GM21367 (cell line): ENCODE data around the gene PPID.
A peak's percentile ranks its signal among the peaks of the same experiment; 100 is the strongest.
"Not testable (repeated sequence)": the region's sequence is repeated elsewhere in the genome, so short reads cannot be mapped to it uniquely, and the experiment has no call there.

Experiments
- ATAC-seq: cut with Tn5 transposase; IDR thresholded peaks from one replicate; pipeline ENCODE4 v1.9.1; 2021; ENCODE audit not compliant: unreplicated experiment

Gene PPID

DNA sequence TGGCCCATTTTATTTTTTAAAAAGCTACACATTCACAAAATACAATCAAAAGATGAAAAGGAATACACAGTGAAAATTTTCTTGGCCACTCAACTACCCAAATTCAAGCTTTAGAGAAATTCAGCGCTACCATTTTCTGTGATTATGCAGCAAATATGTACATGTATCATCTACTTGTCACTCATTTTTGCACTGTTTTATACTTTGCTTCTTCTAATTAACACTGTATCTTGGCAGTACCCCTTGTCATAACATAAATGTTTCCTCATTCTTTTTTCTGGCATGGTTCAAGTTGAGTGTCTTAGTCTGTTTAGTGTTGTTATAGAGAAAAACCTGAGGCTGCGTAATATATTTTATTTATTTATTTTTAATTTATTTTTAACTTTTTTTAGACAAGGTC, 15.7 kb upstream of the PPID start:
- ATAC-seq: no peak

DNA sequence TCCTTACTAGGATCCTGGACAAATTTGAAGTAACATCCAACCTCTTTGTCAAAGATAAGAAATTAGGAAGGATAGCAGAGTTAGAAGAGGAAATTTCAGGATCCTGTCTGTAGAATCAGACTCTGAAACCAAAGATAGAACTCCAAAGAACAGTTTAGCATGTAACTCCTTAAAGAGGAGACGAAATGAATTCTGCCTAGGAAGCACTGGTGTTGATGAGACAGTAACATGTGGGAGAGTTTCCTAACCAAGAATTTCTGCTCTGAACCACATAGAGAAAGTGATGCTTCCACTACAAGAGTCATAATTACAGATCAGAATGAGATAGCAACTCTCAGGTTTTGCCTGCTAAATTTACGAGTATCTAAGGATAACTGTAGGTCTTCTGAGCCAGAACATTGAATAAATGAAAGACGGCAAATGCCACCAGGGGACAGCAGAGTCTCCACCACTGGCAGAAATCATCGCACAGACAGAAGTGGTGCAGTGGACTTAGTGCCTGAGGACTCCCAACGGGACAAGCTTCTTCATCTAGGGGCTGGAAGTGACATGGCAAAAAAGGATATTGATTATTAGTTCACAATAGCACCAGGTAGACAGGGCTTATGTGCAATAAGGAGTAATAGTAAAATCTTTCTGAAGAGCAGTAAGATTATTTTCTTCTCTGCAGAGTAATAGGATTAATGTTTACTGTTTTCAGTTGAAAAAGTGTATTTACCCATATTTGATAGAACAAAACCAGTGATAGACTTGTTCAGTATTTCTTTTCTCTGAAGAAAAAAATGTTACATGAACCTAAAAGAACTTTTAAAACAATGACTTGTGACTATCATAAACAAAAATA, 6.7 kb upstream of the PPID start:
- ATAC-seq: peak; percentile 88

DNA sequence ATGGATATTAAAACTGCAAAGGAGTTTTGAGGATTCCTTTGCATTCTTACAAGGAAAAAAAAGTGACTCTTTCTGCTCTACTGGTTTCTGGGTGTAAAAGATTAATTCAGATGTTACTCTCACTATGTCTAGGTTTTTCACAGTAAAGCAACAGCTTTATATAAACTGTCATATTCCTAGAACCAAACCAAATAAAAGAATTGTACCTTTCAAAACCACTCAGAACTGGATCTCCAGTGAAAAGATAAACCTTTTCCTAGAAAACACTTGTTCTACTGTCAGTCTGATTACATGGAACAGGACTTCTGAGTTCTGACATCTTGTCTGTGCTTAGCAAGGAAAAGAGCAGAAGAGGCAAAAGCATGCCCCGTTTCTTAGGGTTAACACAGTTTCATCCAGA, 5.0 kb upstream of the PPID start:
- no peak for ATAC-seq

DNA sequence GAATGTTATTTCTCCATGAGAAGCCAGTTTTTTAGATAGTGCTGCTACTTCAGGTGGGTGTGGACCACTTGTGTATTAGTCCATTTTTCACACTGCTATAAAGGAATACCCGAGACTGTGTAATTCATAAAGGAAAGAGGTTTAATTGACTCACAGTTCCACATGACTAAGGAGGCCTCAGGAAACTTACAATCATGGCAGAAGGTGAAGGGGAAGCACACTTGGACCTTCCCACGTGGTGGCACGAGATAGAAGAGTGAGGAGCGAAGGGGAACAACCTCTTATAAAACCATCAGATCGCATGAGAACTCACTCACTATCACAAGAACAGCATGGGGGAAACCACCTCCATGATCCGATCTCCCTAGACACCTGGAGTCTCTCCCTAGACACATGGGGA, 3.4 kb upstream of the PPID start:
- ATAC-seq: no peak

DNA sequence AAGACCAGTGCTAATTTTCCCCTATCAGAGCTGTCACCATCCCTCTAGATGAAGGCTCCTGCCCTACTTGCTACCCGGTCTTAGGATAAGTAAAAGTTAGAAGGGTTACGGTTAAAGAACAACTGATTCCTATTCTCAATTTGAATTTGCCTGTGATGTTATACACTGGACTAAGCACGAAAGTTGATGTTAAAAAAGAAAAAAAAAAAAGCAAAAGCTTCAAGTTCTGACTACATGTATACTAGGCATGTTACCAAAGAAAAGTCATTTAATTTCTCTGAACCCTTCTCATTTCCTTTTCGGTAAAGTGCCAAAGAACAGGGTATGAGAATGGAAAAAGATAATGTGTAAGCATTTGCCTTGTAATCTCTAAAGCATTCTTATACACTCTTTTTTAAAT, 1.4 kb upstream of the PPID start:
- no peak for ATAC-seq

DNA sequence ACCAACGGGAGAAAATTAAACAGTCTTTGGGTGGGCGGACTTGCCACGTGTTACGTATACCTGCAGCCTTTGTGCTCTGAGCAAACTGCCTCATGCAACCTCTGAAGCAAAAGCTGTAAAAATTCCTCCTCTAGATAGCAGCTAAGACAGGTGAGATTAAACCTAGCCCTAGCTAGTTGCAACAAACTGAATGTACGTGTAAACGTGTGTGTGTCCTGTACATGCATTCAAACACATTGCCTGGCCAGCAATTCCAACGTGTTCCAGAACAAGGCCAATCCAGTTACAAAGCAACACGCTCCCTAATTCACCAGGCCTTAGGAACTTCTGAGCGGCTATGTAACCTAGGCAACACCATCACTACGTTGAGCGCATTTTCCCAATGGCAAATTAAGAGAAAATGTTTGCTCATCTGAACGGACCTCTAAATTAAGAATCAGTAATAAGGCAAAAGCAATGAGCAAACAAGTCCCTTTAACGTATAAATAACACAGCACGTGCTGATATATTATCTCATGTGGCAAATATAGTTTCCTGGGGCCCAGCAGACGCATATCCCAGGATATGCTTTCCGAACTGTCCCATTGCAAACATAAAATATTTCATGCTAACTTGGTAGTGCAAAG, 792 bp downstream of the PPID start:
- ATAC-seq: peak; percentile 14

DNA sequence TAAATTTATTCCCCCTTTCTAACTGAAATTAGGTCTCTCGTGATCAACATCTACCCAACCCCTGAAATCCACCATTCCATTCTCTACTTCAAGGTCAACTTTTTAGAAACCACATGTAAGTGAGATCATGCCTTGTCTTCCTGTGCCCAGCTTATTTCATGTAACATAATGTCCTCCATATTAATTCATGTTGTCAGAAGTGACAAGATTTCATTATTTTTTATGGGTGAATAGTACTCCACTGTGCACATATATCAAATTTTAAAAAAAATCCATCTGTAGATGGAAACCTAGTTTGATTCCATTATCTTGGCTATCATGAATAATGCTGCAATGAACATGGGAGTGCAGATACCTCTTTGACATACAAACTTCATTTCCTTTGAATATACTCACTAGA, 1.5 kb downstream of the PPID start:
- ATAC-seq: no peak

DNA sequence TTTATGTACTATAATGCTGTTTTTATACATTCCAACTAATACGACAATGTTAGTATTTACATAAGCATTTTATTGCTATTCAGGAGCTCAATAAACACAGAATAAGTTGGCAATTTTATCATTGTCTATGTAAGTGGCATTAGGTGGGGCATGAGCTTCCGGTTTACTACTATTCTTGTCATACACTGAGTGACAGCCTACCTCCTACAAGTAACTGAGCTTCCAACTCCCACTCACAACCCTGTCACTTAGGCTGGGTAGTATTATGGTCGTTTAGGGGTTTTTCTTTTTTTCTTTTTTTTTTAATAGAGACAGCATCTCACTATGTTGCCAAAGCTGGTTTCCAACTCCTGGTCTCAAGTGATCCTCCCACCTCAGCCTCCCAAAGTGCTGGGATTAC, 7.4 kb downstream of the PPID start:
- ATAC-seq: no peak

DNA sequence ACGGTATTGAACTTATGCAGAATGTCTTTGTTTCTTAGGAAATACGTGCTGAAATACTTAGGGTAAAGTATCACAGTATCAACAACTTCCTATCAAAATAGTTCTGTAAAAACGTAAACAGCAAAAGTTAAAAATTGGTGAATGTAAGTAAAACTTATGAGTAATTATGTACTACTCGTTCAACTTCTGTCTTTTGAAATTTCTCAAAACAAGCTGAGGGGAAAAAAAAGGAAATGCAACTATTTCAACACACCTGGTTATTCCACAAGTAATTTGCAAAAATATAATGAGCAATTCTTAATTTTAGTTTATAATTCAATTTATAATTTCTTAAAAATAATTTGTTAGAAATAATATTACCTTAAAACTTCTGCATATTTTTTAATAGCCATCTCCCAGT, 8.3 kb downstream of the PPID start:
- ATAC-seq: no peak

DNA sequence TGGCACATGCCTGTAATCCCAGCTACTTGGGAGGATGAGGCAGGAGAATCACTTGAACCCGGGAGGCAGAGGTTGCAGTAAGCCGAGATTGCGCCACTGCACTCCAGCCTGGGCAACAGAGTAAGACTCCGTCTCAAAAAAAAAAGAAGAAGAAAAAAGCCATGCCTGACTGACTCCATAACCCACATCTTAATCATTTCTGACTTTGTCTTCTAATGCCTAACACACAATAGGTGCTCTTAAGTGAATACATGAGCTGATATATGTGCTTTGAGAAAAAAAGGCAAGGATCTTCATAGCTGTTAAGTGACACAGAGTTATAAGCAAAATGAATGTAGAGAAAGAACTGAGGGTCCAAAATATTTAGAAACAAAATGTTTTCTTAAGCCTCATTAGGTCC, 10.6 kb downstream of the PPID start:
- ATAC-seq: not testable (repeated sequence)

DNA sequence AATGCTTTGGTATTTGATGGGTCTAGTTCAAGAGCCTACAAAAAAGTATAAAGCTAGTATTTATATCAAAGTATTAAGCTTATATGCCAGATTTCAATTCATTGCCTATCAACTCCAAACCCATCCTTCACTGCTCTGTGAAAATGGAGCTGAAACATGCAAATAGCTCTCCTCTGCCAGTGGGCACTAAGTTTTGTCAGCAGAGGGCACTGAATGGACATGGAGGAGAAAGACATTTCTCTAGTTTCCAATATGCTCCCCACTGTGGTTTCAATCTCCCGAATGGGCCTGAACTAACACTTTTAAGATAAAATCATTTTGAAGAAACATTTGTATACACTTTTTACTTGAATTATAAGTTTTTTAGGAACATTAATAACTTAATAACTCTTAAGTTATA, 12.4 kb downstream of the PPID start:
- no peak for ATAC-seq

DNA sequence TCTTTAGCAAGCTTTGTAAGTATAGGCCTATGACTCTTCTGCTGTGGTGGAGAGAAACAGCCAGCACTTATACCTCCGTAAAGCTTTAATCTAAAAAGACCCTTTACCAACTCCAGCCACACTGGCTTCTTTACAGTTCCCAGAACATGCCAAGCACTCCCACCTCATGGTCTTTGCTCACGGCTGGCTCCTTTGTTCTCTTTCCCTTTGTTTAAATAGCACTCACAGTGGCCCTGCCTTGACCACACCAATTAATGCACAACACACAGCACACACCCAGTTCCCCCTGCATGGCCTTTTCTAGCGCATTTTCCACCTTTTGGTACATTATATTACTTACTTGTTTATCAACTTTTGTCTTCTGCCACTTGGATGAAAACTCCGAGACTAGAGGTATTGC, 18.9 kb downstream of the PPID start:
- ATAC-seq: no peak

DNA sequence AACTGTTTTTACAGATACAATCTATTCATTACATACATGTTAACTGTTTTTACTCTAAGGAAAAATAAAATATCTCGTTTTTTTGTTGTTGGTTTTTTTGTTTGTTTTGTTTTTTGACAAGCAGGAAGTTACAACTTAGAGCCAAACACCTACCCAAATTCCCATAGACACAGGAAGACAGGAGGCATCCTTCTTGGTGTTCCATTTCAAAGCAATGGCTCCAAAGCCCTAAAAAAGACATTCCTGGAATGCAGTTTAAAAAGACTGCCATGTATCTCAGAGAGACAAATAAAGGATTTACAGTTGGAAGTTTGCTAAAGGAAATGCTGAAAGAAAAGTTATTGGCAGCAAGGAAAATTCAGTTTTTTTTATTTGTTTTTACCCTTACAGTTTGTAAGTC, 34.4 kb downstream of the PPID start:
- no peak for ATAC-seq

DNA sequence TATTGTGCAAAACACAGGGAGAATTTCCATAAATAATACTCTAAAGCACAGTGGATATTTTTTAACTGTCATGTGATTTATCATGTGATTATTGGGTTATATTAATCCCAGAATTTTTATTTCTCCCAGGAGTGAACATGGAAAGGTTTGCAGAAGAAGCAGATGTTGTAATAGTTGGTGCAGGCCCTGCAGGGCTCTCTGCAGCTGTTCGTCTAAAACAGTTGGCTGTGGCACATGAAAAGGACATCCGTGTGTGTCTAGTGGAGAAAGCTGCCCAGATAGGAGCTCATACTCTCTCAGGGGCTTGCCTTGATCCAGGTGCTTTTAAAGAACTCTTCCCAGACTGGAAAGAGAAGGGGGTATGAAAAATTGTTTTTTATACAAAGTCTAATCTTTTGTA, 41.1 kb downstream of the PPID start:
- no peak for ATAC-seq

DNA sequence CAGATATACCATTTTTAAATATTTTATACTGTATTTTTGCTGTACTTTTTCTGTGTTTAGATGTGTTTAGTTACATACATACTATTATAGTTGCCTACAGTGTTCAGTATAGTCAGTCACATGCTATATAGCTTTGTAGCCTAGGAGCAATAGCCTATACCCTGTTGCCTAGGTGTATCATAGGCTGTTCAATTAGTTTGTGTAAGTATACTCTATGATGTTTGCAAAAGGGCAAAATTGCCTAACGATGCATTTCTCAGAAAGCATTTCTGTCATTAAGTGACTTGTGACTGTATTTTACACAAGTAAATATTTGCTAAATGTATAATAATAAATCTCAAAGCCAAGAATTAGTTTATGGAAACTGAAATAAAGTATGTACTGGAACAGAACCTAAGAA, 41.6 kb downstream of the PPID start:
- ATAC-seq: no peak

DNA sequence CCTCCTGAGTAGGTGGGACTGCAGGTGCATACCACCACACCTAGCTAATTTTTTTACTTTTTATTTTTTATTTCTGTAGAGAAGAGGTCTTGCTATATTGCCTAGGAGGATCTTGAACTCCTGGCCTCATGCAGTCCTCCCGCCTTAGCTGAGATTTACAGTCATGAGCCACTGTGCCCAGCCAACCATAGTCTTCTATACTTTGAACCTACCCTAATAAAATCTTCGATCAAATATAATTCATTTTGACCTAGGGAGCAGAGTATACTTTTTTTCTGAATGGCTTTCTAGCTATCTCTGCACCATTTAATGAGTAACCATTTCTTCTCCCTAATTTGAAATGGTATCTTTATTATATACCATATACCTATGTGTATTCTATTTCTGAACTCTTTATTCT, 44.4 kb downstream of the PPID start:
- no peak for ATAC-seq

DNA sequence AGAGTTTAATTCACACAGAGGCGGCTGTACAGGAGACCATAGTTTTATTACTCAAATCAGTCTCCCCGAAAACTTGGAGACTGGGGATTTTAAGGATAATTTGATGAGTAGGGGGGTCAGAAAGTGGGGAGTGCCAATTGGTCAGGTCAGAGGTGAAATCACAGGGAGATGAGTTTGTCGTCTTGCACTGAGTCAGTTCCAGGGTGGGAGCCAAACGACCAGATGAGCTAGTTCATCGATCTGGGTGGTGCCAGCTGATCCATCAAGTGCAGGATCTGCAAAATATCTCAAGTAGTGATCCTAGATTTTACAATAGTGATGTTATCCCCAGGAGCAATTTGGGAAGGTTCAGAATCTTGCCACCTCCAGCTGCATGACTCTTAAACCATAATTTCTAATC, 47.1 kb downstream of the PPID start:
- no peak for ATAC-seq

DNA sequence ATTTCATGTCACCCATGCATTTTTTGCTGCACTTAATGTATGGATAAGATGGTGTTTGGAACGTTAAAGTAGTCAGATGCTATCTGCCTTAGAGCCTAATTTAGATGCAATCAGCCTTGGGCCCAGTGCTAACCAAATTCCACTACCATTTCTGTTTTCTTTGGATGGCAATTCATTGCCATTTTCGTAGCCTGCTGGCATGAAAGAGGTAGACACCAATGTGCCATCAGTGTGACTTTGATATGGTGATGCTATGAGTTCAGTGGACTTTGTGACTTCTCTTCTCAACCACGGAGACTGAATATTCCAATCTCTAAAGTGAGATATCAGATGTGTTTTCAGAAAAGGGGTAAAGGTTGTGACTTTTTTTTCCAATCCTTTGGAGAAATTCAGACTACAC, 49.6 kb downstream of the PPID start:
- no peak for ATAC-seq

DNA sequence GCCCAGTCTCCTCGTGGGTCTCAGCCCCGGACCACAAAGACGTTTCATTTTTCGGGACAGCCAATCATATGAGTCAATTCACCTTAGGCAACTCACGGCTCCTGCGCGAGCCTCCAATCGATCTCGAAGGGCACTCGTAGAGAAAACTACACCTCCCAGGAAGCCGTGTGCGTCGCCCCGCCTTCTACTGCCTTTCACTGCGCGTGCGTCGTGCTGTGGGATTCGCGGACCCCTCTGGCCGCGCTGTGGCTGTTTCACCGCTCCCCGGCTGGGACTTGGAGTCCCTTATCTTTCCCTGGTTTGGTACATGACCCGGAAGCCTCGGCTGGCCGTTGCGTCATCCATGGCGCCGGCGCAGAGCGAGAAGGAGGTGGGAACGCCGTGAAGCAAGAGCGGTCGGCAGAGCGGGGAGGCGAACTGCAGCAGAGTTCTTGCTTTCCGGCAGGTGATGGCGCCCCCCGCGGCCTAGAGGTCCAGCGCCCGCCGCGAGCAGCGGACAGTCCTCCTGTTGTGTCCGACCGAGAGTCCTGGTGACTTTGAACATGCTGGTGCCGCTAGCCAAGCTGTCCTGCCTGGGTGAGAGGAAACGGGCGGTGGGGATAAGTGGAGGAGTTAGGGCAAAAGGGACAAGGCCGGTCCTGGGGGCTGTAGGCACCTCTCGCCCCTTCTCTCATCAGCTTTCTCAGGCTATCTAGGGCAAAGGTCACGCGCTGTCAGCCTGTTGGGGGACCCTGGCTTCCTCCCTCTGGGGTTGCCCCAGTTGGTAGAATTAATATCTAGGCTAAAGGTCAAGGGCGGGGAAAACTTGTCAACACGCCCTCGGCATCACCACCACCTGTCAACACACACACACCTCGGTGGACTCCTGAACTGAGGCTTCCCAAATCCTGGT, 51.0 kb downstream of the PPID start, which contains the start of gene ETFDH:
TSS of gene ETFDH (plus strand) at position 382 of the 892 bp plus-strand sequence. CDS start at position 543, 161 bp downstream.
- peak; percentile 87 for ATAC-seq

DNA sequence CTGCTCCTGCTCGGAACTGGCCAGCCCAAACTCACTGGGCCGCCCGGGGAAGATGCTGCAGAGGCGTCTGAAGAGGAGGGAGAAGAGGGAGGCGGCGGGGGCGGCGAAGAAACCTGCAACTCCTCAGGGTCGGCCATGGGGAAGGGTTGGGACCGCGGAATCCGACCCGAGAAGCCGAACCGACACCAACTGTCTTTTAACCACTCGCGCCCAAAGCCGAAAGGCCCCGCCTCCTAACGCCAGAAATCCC, 51.6 kb downstream of the PPID start, which contains the start of gene C4orf46:
TSS of gene C4orf46 (minus strand) at position 223 of the 250 bp plus-strand sequence. CDS start at position 137, 86 bp downstream.
- no peak for ATAC-seq

DNA sequence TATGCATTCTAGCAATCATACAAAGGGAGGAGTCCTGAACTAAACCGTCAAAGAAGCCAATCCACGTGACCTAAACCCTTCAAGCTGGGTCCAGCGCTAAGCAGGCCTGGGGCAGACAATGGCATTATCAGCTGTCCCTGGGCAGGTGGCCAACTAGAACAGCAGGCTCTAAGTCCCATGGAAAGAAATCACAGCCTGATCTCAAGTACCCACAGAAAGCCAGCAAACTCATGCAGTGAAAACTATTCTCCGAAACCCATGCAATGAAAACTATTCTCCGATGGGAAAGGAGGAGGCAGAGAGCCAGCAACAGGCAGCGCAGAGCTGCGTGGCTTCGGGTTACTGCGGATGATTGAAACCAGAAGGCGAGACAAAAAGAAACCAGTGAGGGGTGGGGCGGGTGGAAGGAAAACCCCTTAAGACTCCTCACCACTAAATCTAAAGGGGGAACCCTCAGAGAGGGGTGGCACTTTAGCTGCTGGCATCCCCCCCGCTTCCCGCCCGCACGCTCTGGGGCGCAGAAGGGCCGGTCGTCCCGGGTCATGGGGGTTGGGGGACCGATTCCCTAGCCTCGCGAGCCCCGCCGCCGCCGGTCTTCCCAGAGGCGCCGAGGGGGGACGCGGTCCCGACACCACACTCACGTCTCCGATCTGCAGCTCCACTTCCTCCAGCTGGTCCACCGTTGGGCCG, 52.1 kb downstream of the PPID start:
- peak; percentile 25 for ATAC-seq
